Lower leg skin (tissue), 3 donors: Measurements from ENCODE around the gene RAD51.

Experiments used
- CTCF ChIP-seq, 3 donors: fragments of 450-650 bp; IDR thresholded peaks; one replicate each; pipeline ENCODE4 v1.5.1; 2016; ENCODE audit warnings: antibody characterized with exemption in 3 of 3, mild to moderate bottlenecking in 3 of 3, moderate library complexity in 2 of 3
- POLR2A ChIP-seq, 2 donors: fragments of 450-650 bp; IDR thresholded peaks; one replicate each; pipeline ENCODE4 v1.6.1; 2016 to 2017; ENCODE audit warnings: antibody characterized with exemption in 2 of 2, mild to moderate bottlenecking in 1 of 2, moderate library complexity in 1 of 2

GRCh38 chr15:40743921-40744814, 49.2 kb downstream of the RAD51 start:
- no peak for TF ChIP-seq CTCF (IDR thresholded peaks at IDR 0.05)
- no peak for TF ChIP-seq POLR2A (IDR thresholded peaks at IDR 0.05)
